Heart left ventricle (tissue), 16 donors: Measurements from ENCODE around the gene ABCD1. TPM values are rescaled to one million over a fixed set of nuclear protein-coding genes. Genes with fewer than 3 reads are reported as not detected.

Source experiments
- ATAC-seq, 4 donors: fragments of 200-7000 bp; cut with Tn5 transposase; one replicate each; pipeline ENCODE4 v1.9.1; 2020 to 2022; ENCODE audit warnings: moderate library complexity in 4 of 4, mild to moderate bottlenecking in 3 of 4, moderate number of reproducible peaks in 1 of 4
- DNase-seq, 5 donors: peaks; one replicate each; pipeline ENCODE4 v3.0.0-alpha.2; 2020
- H3K27ac ChIP-seq, 12 donors: fragments of 200-600 bp; sonication (generic) in 4 of 12; one replicate each; pipeline versions ENCODE4 v1.5.0 to v1.8.0; 2016 to 2022; ENCODE audit warnings: mild to moderate bottlenecking in 2 of 12
- H3K27me3 ChIP-seq, 9 donors: fragments of 200-600 bp; sonication (generic) in 2 of 9; one replicate each; pipeline versions ENCODE4 v1.5.1 to v1.8.0; 2016 to 2022; ENCODE audit warnings: mild to moderate bottlenecking in 3 of 9
- H3K36me3 ChIP-seq, 9 donors: fragments of 200-600 bp; sonication (generic) in 2 of 9; one replicate each; pipeline versions ENCODE4 v1.5.0 to v1.8.0; 2018 to 2022; ENCODE audit warnings: mild to moderate bottlenecking in 2 of 9
- H3K4me1 ChIP-seq, 12 donors: fragments of 200-600 bp; sonication (generic) in 4 of 12; one replicate each; pipeline versions ENCODE4 v1.5.0 to v1.8.0; 2016 to 2022; ENCODE audit warnings: mild to moderate bottlenecking in 3 of 12
- H3K4me3 ChIP-seq, 12 donors: fragments of 200-600 bp; sonication (generic) in 4 of 12; one replicate each; pipeline versions ENCODE4 v1.5.0 to v1.8.0; 2017 to 2022; ENCODE audit warnings: mild to moderate bottlenecking in 9 of 12, moderate library complexity in 4 of 12
- H3K9me3 ChIP-seq, 12 donors: fragments of 200-600 bp; sonication (generic) in 4 of 12; one replicate each; pipeline versions ENCODE4 v1.5.0 to v1.8.0; 2016 to 2022; ENCODE audit warnings: mild to moderate bottlenecking in 1 of 12
- POLR2A ChIP-seq, 2 donors: fragments of 450-650 bp; IDR thresholded peaks; one replicate each; pipeline ENCODE4 v1.6.1; 2017; ENCODE audit warnings: antibody characterized with exemption in 2 of 2, mild to moderate bottlenecking in 2 of 2, moderate library complexity in 2 of 2
- WGBS, 4 donors: extraction: QIAGEN DNeasy Blood & Tissue Kit in 2 of 4; methylation state at CpG; one replicate each; pipeline versions ENCODE4 v1.1.5 to v1.1.7; 2013 to 2018; 5-methylcytosine and 5-hydroxymethylcytosine counted together
- intact Hi-C, 10 donors: fragments of 100-400 bp; cut with DNase I; formaldehyde crosslinking; loops; one replicate each; pipeline versions ENCODE4 v1.11.1 to v1.14.2; 2022
- polyA plus RNA-seq, 2 donors: library from polyadenylated mRNA; stranded (reverse); fragments of 200-250 nt; gene quantifications; one replicate each; pipeline ENCODE4 v1.2.3, GENCODE V29; 2013
- total RNA-seq, 9 donors: library from RNA; depleted of rRNA in 2 of 9; stranded (reverse); fragments of >200 nt in 2 of 9; fragmentation: NEBNext Ultra II Directional in 3 of 9; extraction: Animal tissue kit (Norgen Biotek cat#: 25700) in 3 of 9; gene quantifications; one replicate each; pipeline versions ENCODE4 v1.1.0 to v1.2.4, GENCODE V29; 2016 to 2023
- TF ChIP-seq, protein P1 (sequence below), 12 donors: fragments of 200-600 bp; sonication (generic) in 4 of 12; IDR thresholded peaks; one replicate each; pipeline versions ENCODE4 v1.5.0 to v1.8.0; 2018 to 2022; ENCODE audit warnings: antibody characterized with exemption in 12 of 12, mild to moderate bottlenecking in 5 of 12
- donor health status: ischemic (EF 13 %, LVEDD 7.1; RV severe dilation, severe dysfunction).
- donor health status: healthy with polysubstance abuse.
- donor health status: DM: no; HTN: yes; CAD: no.
- donor health status: DM: no; HTN: no; CAD: no.
- donor health status: ischemic (EF 25% LVEDD 6.9; RV normal size, moderate dysfunction).
- donor health status: ischemic (EF 25% LVEDD 5.7; RV mildly dilated, moderate dysfunction).
- donor health status: healthy.
- donor health status: DM: yes; HTN: yes; CAD: no.
- donor health status: ischemic (EF 35%, LVEDD 5.7; RV mildly dilated, moderate dysfunction).
- donor health status: nonischemic (EF 11% LVEDD 7.7; RV severe dilation, severe dysfunction).
- donor health status: DM: yes; HTN: yes; CAD: no.
- donor health status: PGD.
- donor health status: ischemic (EF 29% LVEDD 5.4; RV normal size, mild dysfunction).
- donor health status: nonischemic (EF 23%, LVEDD 6.1; RV moderate dilation, normal function).

The ABCD1 gene
- total and polyA plus RNA-seq, 11 donors: 12.9 to 25.6 (median 15.6) TPM

DNA sequence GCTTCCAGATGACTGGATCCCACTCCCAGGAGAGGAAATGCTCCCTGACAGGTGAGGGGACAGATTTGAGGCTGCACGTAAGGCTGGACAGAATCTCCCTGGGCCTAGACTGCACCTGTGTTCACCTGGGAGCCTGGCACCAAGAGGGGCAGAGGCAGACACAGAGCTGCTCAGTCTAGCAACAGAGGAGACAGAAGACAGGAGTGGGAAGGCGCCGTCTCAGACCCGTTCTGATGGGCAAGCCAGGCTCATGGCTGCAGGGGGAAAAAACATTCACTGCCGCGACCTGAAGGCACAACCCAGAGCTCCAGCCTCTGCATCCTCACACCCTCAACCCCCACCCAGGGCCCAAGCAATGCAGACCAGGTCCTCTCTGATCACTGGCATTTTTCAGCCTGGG lies 17.2 kb upstream of the ABCD1 start:
- intact Hi-C loops: no loop called here
- H3K4me3 ChIP-seq: peak overlapping the region in 4 of 12 donors; percentile 21 to 46 (median 43)

DNA sequence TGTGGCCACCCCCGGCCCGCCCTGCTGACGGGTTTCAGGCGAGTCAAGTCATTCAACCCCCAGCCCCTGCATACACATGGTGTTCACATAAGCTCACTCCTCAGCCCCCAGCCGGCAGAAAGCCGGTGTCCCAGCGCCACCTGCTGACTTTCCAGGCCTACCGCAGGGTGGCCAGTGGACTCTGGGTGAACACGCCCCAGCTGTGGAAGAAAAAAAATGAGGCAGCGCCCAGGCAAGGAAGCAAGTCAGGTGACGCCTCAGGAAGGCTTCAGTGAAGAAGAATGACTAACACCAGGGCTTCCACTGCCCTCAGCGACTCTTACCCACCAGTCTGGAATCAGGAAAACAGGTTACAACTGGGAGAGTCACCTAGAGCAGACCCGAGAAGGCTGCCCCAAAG lies 16.2 kb upstream of the ABCD1 start:
- intact Hi-C loops: loop anchor here in 1 of 10 donors (1.0 kb wide), 1 partner anchor 21 kb away; the partner anchor contains the start of gene SLC6A8
- DNase-seq (peak; percentile 56 to 75 (median 71)), ATAC-seq (peak; percentile 61 to 75 (median 64))
- H3K4me1 ChIP-seq: peaks cover 0 to 22% (median 1%) of the 10 kb centered on the region in 12 donors
- WGBS, 4 donors: 26 to 32% (median 28%) methylated on average over 12 to 13 of the region's 13 CpGs
- no peak overlapping the region for H3K4me3 ChIP-seq
- peak overlapping the region in 2 of 12 donors; percentile 12 to 83 for H3K27ac ChIP-seq
- H3K36me3 ChIP-seq: peaks cover 0 to 38% (median 1%) of the 10 kb centered on the region in 9 donors
- H3K9me3 ChIP-seq: no peaks in the 10 kb centered on the region
- TF ChIP-seq, protein P1, sequence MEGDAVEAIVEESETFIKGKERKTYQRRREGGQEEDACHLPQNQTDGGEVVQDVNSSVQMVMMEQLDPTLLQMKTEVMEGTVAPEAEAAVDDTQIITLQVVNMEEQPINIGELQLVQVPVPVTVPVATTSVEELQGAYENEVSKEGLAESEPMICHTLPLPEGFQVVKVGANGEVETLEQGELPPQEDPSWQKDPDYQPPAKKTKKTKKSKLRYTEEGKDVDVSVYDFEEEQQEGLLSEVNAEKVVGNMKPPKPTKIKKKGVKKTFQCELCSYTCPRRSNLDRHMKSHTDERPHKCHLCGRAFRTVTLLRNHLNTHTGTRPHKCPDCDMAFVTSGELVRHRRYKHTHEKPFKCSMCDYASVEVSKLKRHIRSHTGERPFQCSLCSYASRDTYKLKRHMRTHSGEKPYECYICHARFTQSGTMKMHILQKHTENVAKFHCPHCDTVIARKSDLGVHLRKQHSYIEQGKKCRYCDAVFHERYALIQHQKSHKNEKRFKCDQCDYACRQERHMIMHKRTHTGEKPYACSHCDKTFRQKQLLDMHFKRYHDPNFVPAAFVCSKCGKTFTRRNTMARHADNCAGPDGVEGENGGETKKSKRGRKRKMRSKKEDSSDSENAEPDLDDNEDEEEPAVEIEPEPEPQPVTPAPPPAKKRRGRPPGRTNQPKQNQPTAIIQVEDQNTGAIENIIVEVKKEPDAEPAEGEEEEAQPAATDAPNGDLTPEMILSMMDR (IDR thresholded peaks at IDR 0.05): peak; percentile 25 to 70 (median 52)
- TF ChIP-seq POLR2A (IDR thresholded peaks at IDR 0.05): no peak
- no peaks in the 10 kb centered on the region for H3K27me3 ChIP-seq

More for the DNA sequence above, 17.2 kb upstream of the ABCD1 start:
- peak overlapping the region in 8 of 12 donors; percentile 4 to 87 (median 82) for H3K27ac ChIP-seq
- H3K9me3 ChIP-seq: no peaks in the 10 kb centered on the region
- peaks cover 0 to 32% (median 0%) of the 10 kb centered on the region in 9 donors for H3K36me3 ChIP-seq
- no peak for ATAC-seq
- 64 to 83% (median 78%) methylated on average over 6 of the region's 6 CpGs for WGBS, 4 donors
- no peak for TF ChIP-seq POLR2A (IDR thresholded peaks at IDR 0.05)
- TF ChIP-seq, protein P1 (IDR thresholded peaks at IDR 0.05): no peak
- no peaks in the 10 kb centered on the region for H3K27me3 ChIP-seq
- DNase-seq: no peak
- peaks cover 0 to 31% (median 4%) of the 10 kb centered on the region in 12 donors for H3K4me1 ChIP-seq

DNA sequence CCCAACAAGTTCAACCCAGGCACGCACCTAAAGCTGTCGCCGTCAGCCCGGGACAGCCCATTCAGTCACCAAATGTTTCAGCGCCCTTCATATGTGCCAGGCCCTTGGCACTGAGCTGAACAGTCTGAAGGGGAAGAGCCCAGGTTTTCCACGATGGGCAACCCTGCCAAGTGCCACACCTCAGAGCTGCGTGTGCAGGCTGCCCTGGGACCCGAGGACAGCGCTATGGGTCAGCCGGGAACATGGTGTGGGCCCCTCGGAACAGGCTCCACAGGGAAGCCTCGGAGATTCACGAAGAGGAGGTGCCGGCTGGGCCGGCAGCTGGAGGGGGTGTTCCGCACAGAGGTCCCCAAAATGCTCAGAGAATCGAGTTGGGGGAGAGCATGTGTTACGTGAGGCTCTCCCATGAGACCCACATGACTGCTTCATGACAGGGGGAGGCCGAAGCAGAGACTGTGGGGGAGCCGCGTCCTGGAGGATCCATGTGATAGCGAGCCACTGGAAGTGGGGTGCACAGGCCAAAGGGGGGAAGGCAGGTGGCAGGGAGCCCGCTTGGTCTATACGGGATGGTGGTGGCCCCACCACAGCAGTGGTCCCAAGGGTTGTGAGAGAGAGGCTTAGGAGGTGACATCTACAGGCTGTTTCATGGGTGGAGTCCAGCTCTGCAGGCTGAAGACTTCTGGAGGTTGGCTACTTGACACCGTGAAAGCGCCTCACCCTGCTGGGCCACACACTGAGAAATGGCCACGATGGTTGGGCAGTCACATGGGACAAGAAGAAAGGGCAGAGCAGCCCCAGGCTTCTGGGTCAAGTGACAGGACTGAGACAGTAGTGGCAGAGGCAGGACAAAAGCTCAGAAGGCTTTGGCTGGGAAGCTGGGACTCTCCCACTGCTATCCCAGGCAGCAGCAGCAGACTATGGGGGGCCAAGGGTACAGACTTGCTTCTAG lies 14.7 kb upstream of the ABCD1 start:
- no peaks in the 10 kb centered on the region for H3K27me3 ChIP-seq
- DNase-seq (peak in 2 of 5 donors; percentile 27 to 33), ATAC-seq (peak in 2 of 4 donors; percentile 12 to 15)
- intact Hi-C loops: no loop called here
- TF ChIP-seq POLR2A (IDR thresholded peaks at IDR 0.05): no peak
- TF ChIP-seq, protein P1 (IDR thresholded peaks at IDR 0.05): no peak
- H3K27ac ChIP-seq: no peak overlapping the region
- no peak overlapping the region for H3K4me3 ChIP-seq
- 73 to 83% (median 76%) methylated on average over 21 to 27 of the region's 27 CpGs for WGBS, 4 donors
- peaks cover 0 to 39% (median 13%) of the 10 kb centered on the region in 9 donors for H3K36me3 ChIP-seq
- H3K4me1 ChIP-seq: peaks cover 0 to 14% (median 1%) of the 10 kb centered on the region in 12 donors
- no peaks in the 10 kb centered on the region for H3K9me3 ChIP-seq

DNA sequence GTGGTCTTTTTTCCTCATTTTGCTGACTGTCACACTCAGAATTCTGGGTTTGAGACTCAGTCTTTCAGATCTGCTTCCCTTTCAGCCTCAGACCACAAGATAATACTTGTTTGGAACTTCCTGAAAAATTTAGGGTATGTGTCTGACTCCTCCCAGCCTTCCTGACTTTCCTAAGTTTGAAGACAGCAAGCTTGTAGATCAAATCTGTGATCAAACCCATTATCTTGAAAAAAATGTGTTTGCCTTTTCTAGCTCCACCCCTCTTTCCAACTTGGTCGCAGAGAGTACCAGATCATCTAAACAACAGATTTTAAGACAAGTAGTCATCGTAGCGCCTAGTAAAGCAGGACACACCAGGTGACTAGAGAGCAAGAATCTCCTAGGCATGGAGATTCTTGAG lies 10.4 kb upstream of the ABCD1 start:
- no peak for TF ChIP-seq POLR2A (IDR thresholded peaks at IDR 0.05)
- TF ChIP-seq, protein P1 (IDR thresholded peaks at IDR 0.05): no peak
- H3K4me1 ChIP-seq: peaks cover 0 to 5% (median 0%) of the 10 kb centered on the region in 12 donors
- no peak overlapping the region for H3K4me3 ChIP-seq
- intact Hi-C loops: no loop called here
- H3K27ac ChIP-seq: no peak overlapping the region
- DNase-seq: no peak
- peaks cover 0 to 68% (median 36%) of the 10 kb centered on the region in 9 donors for H3K36me3 ChIP-seq
- no peaks in the 10 kb centered on the region for H3K27me3 ChIP-seq
- WGBS, 4 donors: 83 to 91% (median 86%) methylated on average over 3 of the region's 3 CpGs
- H3K9me3 ChIP-seq: no peaks in the 10 kb centered on the region
- no peak for ATAC-seq
